Skin epidermis (tissue), 12 donors: ENCODE data around the gene PDCD1.
A peak's percentile ranks its signal among the peaks of the same experiment; 100 is the strongest.

ENCODE experiments used
- H3K27ac ChIP-seq, 21 experiments: fragments of 200-600 bp; sonication (generic) in 11 of 21; one replicate each; pipeline ENCODE4 v1.5.0; 2020; ENCODE audit warnings: mild to moderate bottlenecking in 3 of 21, inconsistent platforms in 2 of 21, moderate library complexity in 2 of 21
- H3K4me3 ChIP-seq, 7 experiments: fragments of 200-600 bp; sonication (generic) in 2 of 7; one replicate each; pipeline ENCODE4 v1.5.0; 2020; ENCODE audit warnings: inconsistent platforms in 2 of 7, mild to moderate bottlenecking in 2 of 7, moderate library complexity in 1 of 7

PDCD1 gene

GRCh38 chr2:241855888-241856422 is 2.7 kb downstream of the PDCD1 start:
- no peak overlapping the region for H3K4me3 ChIP-seq
- H3K27ac ChIP-seq = no peak overlapping the region

- H3K27ac ChIP-seq = no peak overlapping the region
- no peak overlapping the region for H3K4me3 ChIP-seq
Observed at GRCh38 chr2:241855245-241855887, 3.3 kb downstream of the PDCD1 start.

GRCh38 chr2:241854342-241855244 is 4.1 kb downstream of the PDCD1 start:
- peak overlapping the region in 1 of 21 experiments; percentile 10 for H3K27ac ChIP-seq
- no peak overlapping the region for H3K4me3 ChIP-seq

GRCh38 chr2:241853651-241854341 is 4.9 kb downstream of the PDCD1 start:
- Histone ChIP-seq H3K4me3 (no peak overlapping the region), H3K27ac (no peak overlapping the region)

GRCh38 chr2:241852981-241853631 is 5.6 kb downstream of the PDCD1 start:
- Histone ChIP-seq H3K27ac (no peak overlapping the region), H3K4me3 (no peak overlapping the region)

GRCh38 chr2:241852116-241852980 is 6.3 kb downstream of the PDCD1 start:
- Histone ChIP-seq H3K27ac (no peak overlapping the region), H3K4me3 (no peak overlapping the region)

- H3K27ac ChIP-seq = no peak overlapping the region
Observed at GRCh38 chr2:241851325-241852115, 7.2 kb downstream of the PDCD1 start.

GRCh38 chr2:241850544-241851324 is 8.0 kb downstream of the PDCD1 start:
- no peak overlapping the region for H3K4me3 ChIP-seq
- no peak overlapping the region for H3K27ac ChIP-seq

More at GRCh38 chr2:241851325-241852115, 7.2 kb downstream of the PDCD1 start:
- no peak overlapping the region for H3K4me3 ChIP-seq

- no peak overlapping the region for H3K4me3 ChIP-seq
- H3K27ac ChIP-seq = no peak overlapping the region
Observed at GRCh38 chr2:241849616-241850543, 8.8 kb downstream of the PDCD1 start.

GRCh38 chr2:241848761-241849615 is 9.7 kb downstream of the PDCD1 start:
- H3K4me3 ChIP-seq = no peak overlapping the region
- H3K27ac ChIP-seq = no peak overlapping the region

GRCh38 chr2:241846406-241846805 is 12.3 kb downstream of the PDCD1 start:
- Histone ChIP-seq H3K4me3 (no peak overlapping the region), H3K27ac (no peak overlapping the region)

- peak overlapping the region in 6 of 7 experiments; percentile 16 to 44 (median 37) for H3K4me3 ChIP-seq
- H3K27ac ChIP-seq = peak overlapping the region in 12 of 21 experiments; percentile 18 to 80 (median 72)
Observed at GRCh38 chr2:241844831-241845578, 13.7 kb downstream of the PDCD1 start.

- H3K27ac ChIP-seq = peak overlapping the region in 17 of 21 experiments; percentile 10 to 80 (median 66)
- peak overlapping the region in 6 of 7 experiments; percentile 16 to 44 (median 37) for H3K4me3 ChIP-seq
Observed at GRCh38 chr2:241844066-241844728, 14.5 kb downstream of the PDCD1 start.
